Gastroesophageal sphincter (tissue), 4 donors: ENCODE measurements around the gene CEACAM20. TPM values are rescaled to one million over a fixed set of nuclear protein-coding genes. Genes with fewer than 3 reads are reported as not detected.
"Not testable (repeated sequence)": the region's sequence is repeated elsewhere in the genome, so short reads cannot be mapped to it uniquely, and the experiment has no call there.

ENCODE experiments used
- ATAC-seq: fragments of 150-250 bp; one replicate; pipeline ENCODE4 v1.9.1; 2016; ENCODE audit warnings: mild to moderate bottlenecking, moderate library complexity
- H3K27ac ChIP-seq, 4 donors: fragments of 200-600 bp; sonication (generic) in 3 of 4; 1 replicate in 3 of 4; 2 replicates in 1 of 4; pipeline ENCODE4 v1.5.1; 2016 to 2019
- H3K27me3 ChIP-seq: fragments of 200-600 bp; sonication (generic); one replicate; pipeline ENCODE4 v1.5.1; 2019
- H3K36me3 ChIP-seq, 2 donors: fragments of 200-600 bp; sonication (generic); one replicate each; pipeline ENCODE4 v1.5.1; 2019; ENCODE audit warnings: control low read depth in 1 of 2
- H3K4me1 ChIP-seq, 3 donors: fragments of 200-600 bp; sonication (generic); 1 replicate in 2 of 3; 2 replicates in 1 of 3; pipeline ENCODE4 v1.5.1; 2016 to 2019; ENCODE audit warnings: control low read depth in 2 of 3
- H3K4me3 ChIP-seq, 2 donors: fragments of 200-600 bp; sonication (generic); one replicate each; pipeline ENCODE4 v1.5.1; 2019; ENCODE audit warnings: mild to moderate bottlenecking in 1 of 2, moderate library complexity in 1 of 2
- H3K9me3 ChIP-seq, 3 donors: fragments of 200-600 bp; sonication (generic); one replicate each; pipeline ENCODE4 v1.5.1; 2017 to 2019; ENCODE audit warnings: control low read depth in 2 of 3
- EP300 ChIP-seq: sonication (generic); formaldehyde crosslinking; IDR thresholded peaks from one replicate; pipeline ENCODE4 v1.6.1; 2017; ENCODE audit warnings: antibody characterized with exemption, mild to moderate bottlenecking
- POLR2A ChIP-seq, 2 donors: fragments of 450-650 bp; IDR thresholded peaks; one replicate each; pipeline ENCODE4 v1.6.1; 2017; ENCODE audit warnings: antibody characterized with exemption in 2 of 2, mild to moderate bottlenecking in 2 of 2, moderate library complexity in 1 of 2
- POLR2AphosphoS5 ChIP-seq: sonication (generic); formaldehyde crosslinking; IDR thresholded peaks from one replicate; pipeline ENCODE4 v1.6.1; 2017; ENCODE audit warnings: antibody characterized with exemption
- WGBS, 2 donors: methylation state at CpG; one replicate each; pipeline ENCODE4 v1.1.5; 2018; ENCODE audit warnings: low coverage in 1 of 2; 5-methylcytosine and 5-hydroxymethylcytosine counted together
- total RNA-seq, 4 donors: library from RNA; depleted of rRNA; stranded (reverse); fragments of >200 nt; gene quantifications; one replicate each; pipeline ENCODE4 v1.1.0, GENCODE V29; 2016
- TF ChIP-seq, protein P1 (sequence below), 4 experiments: fragments of 200-600 bp in 2 of 4; fragments of 450-650 bp in 2 of 4; sonication (generic) in 1 of 4; IDR thresholded peaks; one replicate each; pipeline ENCODE4 v1.5.1; 2017 to 2019; ENCODE audit warnings: antibody characterized with exemption in 4 of 4, mild to moderate bottlenecking in 2 of 4, moderate library complexity in 2 of 4

The CEACAM20 gene
- total RNA-seq, 4 donors from 2014 or later = not detected

DNA sequence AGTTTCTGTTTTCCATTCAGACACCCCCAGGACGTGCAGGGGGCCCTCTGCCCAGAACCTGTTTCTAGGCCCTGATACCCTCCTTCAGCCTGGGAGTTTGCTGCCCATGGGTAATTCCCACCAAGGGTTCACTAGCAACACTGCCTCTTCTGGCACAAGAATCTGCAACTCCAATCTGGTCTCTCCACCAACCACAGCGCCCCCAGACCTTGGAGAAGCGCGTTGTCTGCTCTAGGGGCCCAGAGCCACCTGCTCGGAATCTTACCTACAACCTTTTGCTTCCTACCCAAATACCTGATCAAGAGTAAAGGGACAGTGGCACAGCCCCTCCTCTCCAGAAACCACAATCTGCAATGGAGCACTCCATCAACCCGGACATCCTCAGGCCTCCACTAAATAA, 29.9 kb downstream of the CEACAM20 start:
- peaks cover 0 to 47% (median 0%) of the 10 kb centered on the region in 3 donors for H3K9me3 ChIP-seq
- H3K36me3 ChIP-seq = peaks cover 0 to 41% of the 10 kb centered on the region in 2 donors
- H3K4me1 ChIP-seq = peaks cover 0 to 25% (median 9%) of the 10 kb centered on the region in 3 donors
- 7 to 20% methylated on average over 1 to 4 of the region's 6 CpGs for WGBS, 2 donors
- H3K27me3 ChIP-seq = no peaks in the 10 kb centered on the region
- TF ChIP-seq POLR2AphosphoS5 (no peak), EP300 (no peak), POLR2A (IDR thresholded peaks at IDR 0.05) (no peak)
- TF ChIP-seq, protein P1, sequence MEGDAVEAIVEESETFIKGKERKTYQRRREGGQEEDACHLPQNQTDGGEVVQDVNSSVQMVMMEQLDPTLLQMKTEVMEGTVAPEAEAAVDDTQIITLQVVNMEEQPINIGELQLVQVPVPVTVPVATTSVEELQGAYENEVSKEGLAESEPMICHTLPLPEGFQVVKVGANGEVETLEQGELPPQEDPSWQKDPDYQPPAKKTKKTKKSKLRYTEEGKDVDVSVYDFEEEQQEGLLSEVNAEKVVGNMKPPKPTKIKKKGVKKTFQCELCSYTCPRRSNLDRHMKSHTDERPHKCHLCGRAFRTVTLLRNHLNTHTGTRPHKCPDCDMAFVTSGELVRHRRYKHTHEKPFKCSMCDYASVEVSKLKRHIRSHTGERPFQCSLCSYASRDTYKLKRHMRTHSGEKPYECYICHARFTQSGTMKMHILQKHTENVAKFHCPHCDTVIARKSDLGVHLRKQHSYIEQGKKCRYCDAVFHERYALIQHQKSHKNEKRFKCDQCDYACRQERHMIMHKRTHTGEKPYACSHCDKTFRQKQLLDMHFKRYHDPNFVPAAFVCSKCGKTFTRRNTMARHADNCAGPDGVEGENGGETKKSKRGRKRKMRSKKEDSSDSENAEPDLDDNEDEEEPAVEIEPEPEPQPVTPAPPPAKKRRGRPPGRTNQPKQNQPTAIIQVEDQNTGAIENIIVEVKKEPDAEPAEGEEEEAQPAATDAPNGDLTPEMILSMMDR (IDR thresholded peaks at IDR 0.05) = no peak
- no peak for ATAC-seq
- peak overlapping the region in 3 of 4 donors; percentile 85 to 92 (median 88) for H3K27ac ChIP-seq
- H3K4me3 ChIP-seq = peak overlapping the region; percentile 86 to 95

DNA sequence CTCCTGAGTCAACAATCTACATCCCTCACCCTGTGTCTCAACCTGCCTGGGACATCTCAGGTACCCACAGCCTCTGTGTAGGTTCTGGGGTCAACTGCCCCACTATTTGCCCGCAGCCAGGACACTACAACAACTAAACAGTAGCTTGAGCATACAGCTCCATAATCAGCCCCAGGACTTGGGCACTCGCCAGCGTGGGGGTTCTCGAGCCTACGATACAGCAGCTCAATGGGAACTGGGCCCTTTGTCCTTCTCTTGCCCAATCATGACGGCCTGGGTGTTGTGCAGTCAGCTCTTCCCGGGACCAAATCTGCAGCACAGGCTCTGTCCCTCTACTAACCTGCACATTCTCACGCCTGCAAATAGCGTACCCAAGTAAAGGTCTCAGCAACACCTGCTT, 30.5 kb downstream of the CEACAM20 start:
- WGBS, 2 donors = 98 to 100% methylated on average over 2 to 9 of the region's 9 CpGs
- no peak for ATAC-seq
- no peaks in the 10 kb centered on the region for H3K27me3 ChIP-seq
- TF ChIP-seq POLR2AphosphoS5 (no peak), POLR2A (IDR thresholded peaks at IDR 0.05) (no peak), EP300 (no peak)
- TF ChIP-seq, protein P1 (IDR thresholded peaks at IDR 0.05) = no peak
- H3K4me3 ChIP-seq = peak overlapping the region in 1 of 2 donors; percentile 86
- peaks cover 0 to 25% (median 9%) of the 10 kb centered on the region in 3 donors for H3K4me1 ChIP-seq
- H3K9me3 ChIP-seq = peaks cover 0 to 52% (median 0%) of the 10 kb centered on the region in 3 donors
- H3K36me3 ChIP-seq = peaks cover 0 to 46% of the 10 kb centered on the region in 2 donors
- H3K27ac ChIP-seq = no peak overlapping the region

DNA sequence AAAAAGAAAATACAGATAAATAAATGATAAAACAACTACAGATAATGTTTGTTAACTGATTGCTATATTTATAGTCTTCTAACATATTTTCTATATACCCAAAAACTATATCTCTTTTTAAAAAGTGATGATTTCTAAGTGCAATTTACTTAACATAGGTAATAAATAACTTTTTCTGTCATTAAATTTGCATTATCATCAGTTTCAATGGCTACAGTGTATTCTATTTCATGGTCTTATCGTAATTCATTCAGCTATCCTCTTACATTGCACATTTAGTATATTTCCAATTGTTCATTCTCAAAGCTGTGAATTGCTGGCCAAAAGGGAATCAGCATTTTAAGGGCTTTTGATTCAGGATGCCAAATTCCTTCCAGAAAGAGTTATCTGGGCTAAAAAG, 32.8 kb downstream of the CEACAM20 start:
- Histone ChIP-seq H3K9me3 (peaks cover 0 to 75% (median 0%) of the 10 kb centered on the region in 3 donors), H3K27me3 (no peaks in the 10 kb centered on the region), H3K36me3 (peaks cover 0 to 69% of the 10 kb centered on the region in 2 donors), H3K4me1 (peaks cover 0 to 25% (median 9%) of the 10 kb centered on the region in 3 donors), H3K27ac (no peak overlapping the region), H3K4me3 (no peak overlapping the region)
- 83 to 96% methylated on average over 1 of the region's 1 CpG for WGBS, 2 donors
- TF ChIP-seq EP300 (no peak), POLR2AphosphoS5 (no peak), POLR2A (IDR thresholded peaks at IDR 0.05) (no peak)
- TF ChIP-seq, protein P1 (IDR thresholded peaks at IDR 0.05) = no peak
- no peak for ATAC-seq

DNA sequence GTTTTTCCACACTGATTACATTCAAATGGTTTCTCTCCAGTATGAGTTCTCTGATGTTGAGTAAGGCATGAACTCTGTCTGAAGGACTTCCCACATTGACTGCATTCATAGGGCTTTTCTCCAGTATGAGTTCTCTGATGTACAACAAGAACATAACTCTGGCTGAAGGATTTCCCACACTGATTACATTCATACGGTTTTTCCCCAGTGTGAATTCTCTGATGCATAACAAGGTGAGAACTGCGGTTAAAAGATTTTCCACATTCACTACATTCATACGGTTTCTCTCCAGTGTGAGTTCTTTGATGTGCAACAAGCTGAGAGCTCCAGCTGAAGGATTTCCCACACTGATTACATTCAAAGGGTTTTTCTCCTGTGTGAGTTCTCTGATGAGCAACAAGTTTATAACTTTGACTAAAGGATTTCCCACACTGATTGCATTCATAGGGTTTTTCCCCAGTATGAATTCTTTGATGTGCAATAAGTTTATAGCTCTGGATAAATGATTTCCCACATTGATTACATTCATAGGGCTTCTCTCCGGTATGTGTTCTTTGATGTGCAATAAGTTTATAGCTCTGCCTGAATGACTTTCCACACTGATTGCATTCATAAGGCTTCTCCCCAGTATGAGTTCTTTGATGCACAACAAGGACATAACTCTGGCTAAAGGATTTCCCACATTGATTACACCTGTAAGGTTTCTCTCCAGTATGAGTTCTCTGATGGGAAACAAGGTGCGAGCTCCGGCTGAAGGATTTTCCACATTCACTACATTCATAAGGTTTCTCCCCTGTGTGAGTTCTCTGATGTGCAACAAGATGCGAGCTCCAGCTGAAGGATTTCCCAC, 52.7 kb downstream of the CEACAM20 start:
- Histone ChIP-seq H3K27ac (no peak overlapping the region), H3K9me3 (peaks cover 42 to 100% (median 57%) of the 10 kb centered on the region in 3 donors), H3K4me3 (no peak overlapping the region), H3K36me3 (peaks cover 28 to 77% of the 10 kb centered on the region in 2 donors), H3K4me1 (no peaks in the 10 kb centered on the region), H3K27me3 (no peaks in the 10 kb centered on the region)
- TF ChIP-seq POLR2A (IDR thresholded peaks at IDR 0.05) (no peak), EP300 (no peak), POLR2AphosphoS5 (no peak)
- TF ChIP-seq, protein P1 (IDR thresholded peaks at IDR 0.05) = no peak
- 94 to 96% methylated on average over 4 to 7 of the region's 7 CpGs for WGBS, 2 donors
- no peak for ATAC-seq

DNA sequence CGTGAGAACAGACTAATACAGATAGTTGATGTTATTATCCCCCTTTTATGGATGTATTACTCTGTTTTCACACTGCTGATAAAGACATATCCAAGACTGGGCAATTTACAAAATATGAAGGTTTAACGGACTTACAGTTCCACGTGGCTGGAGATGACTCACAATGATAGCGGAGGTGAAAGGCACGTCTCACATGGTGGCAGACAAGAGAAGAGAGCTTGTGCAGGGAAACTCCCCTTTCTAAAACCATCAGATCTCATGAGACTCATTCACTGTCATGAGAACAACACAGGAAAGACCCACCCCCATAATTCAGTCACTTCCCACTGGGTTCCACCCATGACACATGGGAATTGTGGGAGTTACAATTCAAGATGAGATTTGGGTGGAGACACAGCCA, 60.7 kb downstream of the CEACAM20 start:
- H3K4me3 ChIP-seq, ATAC-seq, H3K27me3 ChIP-seq, H3K36me3 ChIP-seq, H3K27ac ChIP-seq, H3K4me1 ChIP-seq: not testable (repeated sequence)
- H3K9me3 ChIP-seq = peaks cover 0 to 99% (median under 1%) of the 10 kb centered on the region in 3 donors
- WGBS, 2 donors = 68 to 73% methylated on average over 5 of the region's 5 CpGs

DNA sequence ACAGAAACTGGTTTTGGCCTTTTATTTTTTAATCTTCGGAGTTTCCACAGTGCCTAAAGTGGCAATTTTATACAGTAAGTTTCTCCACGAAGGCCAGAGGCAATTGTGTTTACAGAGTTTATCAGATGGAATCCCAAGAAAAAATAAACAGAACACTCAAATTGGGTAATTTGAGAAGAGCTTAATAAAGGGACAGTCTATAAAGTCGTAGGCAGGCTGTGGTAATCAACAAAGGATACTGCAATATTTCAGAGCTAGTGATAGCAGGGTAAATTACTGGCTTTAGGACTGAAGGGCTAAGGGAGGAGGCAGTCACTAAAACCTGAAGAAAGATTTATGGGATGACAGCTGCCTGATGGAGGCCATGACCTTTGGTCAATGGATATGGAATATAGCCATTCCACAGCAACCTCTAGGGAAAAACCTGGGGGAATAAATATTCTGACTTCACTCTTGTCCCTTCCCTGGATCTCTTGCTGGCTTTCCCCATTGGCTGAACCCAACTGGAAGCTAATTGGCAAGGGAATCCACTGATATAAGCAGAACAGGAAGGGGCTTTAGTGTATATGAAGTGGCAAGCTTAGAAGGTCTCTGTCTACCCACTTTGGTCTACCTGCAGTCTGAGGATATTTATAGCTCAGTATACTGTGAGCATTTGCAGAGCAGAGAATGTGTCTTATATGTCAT, 66.7 kb downstream of the CEACAM20 start:
- H3K36me3 ChIP-seq, ATAC-seq, H3K4me3 ChIP-seq, H3K27me3 ChIP-seq, H3K4me1 ChIP-seq, H3K27ac ChIP-seq: not testable (repeated sequence)
- 28 to 50% methylated on average over 1 to 3 of the region's 3 CpGs for WGBS, 2 donors
- peaks cover 0 to 96% (median 0%) of the 10 kb centered on the region in 3 donors for H3K9me3 ChIP-seq
